ENCODE data around the gene CARS1. TPM values are rescaled to one million over a fixed set of nuclear protein-coding genes. Genes with fewer than 3 reads are reported as not detected.
"Not testable (repeated sequence)": the region's sequence is repeated elsewhere in the genome, so short reads cannot be mapped to it uniquely, and the experiment has no call there.

CARS1 gene
- total RNA-seq, 1 donor from 2014 or later, result 47.6 TPM

- Mint-ChIP-seq H3K4me3 (ENCODE audit: unreplicated experiment) (no peak overlapping the region), H3K4me1 (ENCODE audit: unreplicated experiment) (peaks cover 3% of the 10 kb centered on the region), H3K36me3 (ENCODE audit: low read depth, unreplicated experiment) (no peaks in the 10 kb centered on the region), H3K27ac (ENCODE audit: unreplicated experiment) (no peak overlapping the region), H3K9me3 (ENCODE audit: unreplicated experiment) (no peaks in the 10 kb centered on the region), H3K27me3 (ENCODE audit: unreplicated experiment) (peaks cover 1% of the 10 kb centered on the region)
- no peak for DNase-seq (ENCODE audit: low spot score)
- TF ChIP-seq CTCF (IDR thresholded peaks at IDR 0.05; ENCODE audit: unreplicated experiment), result no peak
These were observed 20.7 kb upstream of the CARS1 start for GRCh38 chr11:3077846-3078440.

GRCh38 chr11:3077189-3077836 is 20.1 kb upstream of the CARS1 start:
- no peak for TF ChIP-seq CTCF (IDR thresholded peaks at IDR 0.05; ENCODE audit: unreplicated experiment)
- no peak overlapping the region for H3K4me3 Mint-ChIP-seq (ENCODE audit: unreplicated experiment)
- no peak for DNase-seq (ENCODE audit: low spot score)
- no peaks in the 10 kb centered on the region for H3K9me3 Mint-ChIP-seq (ENCODE audit: unreplicated experiment)
- H3K27ac Mint-ChIP-seq (ENCODE audit: unreplicated experiment), result no peak overlapping the region
- H3K27me3 Mint-ChIP-seq (ENCODE audit: unreplicated experiment), result peaks cover 1% of the 10 kb centered on the region
- H3K4me1 Mint-ChIP-seq (ENCODE audit: unreplicated experiment), result peaks cover 5% of the 10 kb centered on the region
- no peaks in the 10 kb centered on the region for H3K36me3 Mint-ChIP-seq (ENCODE audit: low read depth, unreplicated experiment)

- H3K27ac Mint-ChIP-seq (ENCODE audit: unreplicated experiment), result no peak overlapping the region
These were observed 17.8 kb upstream of the CARS1 start for GRCh38 chr11:3074912-3075589.

GRCh38 chr11:3073029-3073435 is 15.8 kb upstream of the CARS1 start:
- no peak for DNase-seq (ENCODE audit: low spot score)
- Mint-ChIP-seq H3K36me3 (ENCODE audit: low read depth, unreplicated experiment) (no peaks in the 10 kb centered on the region), H3K4me3 (ENCODE audit: unreplicated experiment) (no peak overlapping the region), H3K9me3 (ENCODE audit: unreplicated experiment) (no peaks in the 10 kb centered on the region), H3K4me1 (ENCODE audit: unreplicated experiment) (peaks cover 5% of the 10 kb centered on the region), H3K27ac (ENCODE audit: unreplicated experiment) (no peak overlapping the region), H3K27me3 (ENCODE audit: unreplicated experiment) (peaks cover 3% of the 10 kb centered on the region)
- TF ChIP-seq CTCF (IDR thresholded peaks at IDR 0.05; ENCODE audit: unreplicated experiment), result no peak

More at GRCh38 chr11:3074912-3075589, 17.8 kb upstream of the CARS1 start:
- Mint-ChIP-seq H3K4me3 (ENCODE audit: unreplicated experiment) (no peak overlapping the region), H3K4me1 (ENCODE audit: unreplicated experiment) (peaks cover 5% of the 10 kb centered on the region), H3K27me3 (ENCODE audit: unreplicated experiment) (peaks cover 1% of the 10 kb centered on the region), H3K36me3 (ENCODE audit: low read depth, unreplicated experiment) (no peaks in the 10 kb centered on the region), H3K9me3 (ENCODE audit: unreplicated experiment) (no peaks in the 10 kb centered on the region)
- DNase-seq (ENCODE audit: low spot score), result no peak
- no peak for TF ChIP-seq CTCF (IDR thresholded peaks at IDR 0.05; ENCODE audit: unreplicated experiment)

GRCh38 chr11:3069425-3069824 is 12.2 kb upstream of the CARS1 start:
- Mint-ChIP-seq H3K27ac (ENCODE audit: unreplicated experiment) (no peak overlapping the region), H3K4me1 (ENCODE audit: unreplicated experiment) (peaks cover 5% of the 10 kb centered on the region), H3K27me3 (ENCODE audit: unreplicated experiment) (peaks cover 3% of the 10 kb centered on the region), H3K9me3 (ENCODE audit: unreplicated experiment) (no peaks in the 10 kb centered on the region), H3K4me3 (ENCODE audit: unreplicated experiment) (no peak overlapping the region), H3K36me3 (ENCODE audit: low read depth, unreplicated experiment) (no peaks in the 10 kb centered on the region)
- TF ChIP-seq CTCF (IDR thresholded peaks at IDR 0.05; ENCODE audit: unreplicated experiment), result no peak
- DNase-seq (ENCODE audit: low spot score), result no peak

- H3K27ac Mint-ChIP-seq (ENCODE audit: unreplicated experiment); H3K27me3 Mint-ChIP-seq (ENCODE audit: unreplicated experiment); H3K36me3 Mint-ChIP-seq (ENCODE audit: low read depth, unreplicated experiment); H3K9me3 Mint-ChIP-seq (ENCODE audit: unreplicated experiment); DNase-seq (ENCODE audit: low spot score); H3K4me3 Mint-ChIP-seq (ENCODE audit: unreplicated experiment); H3K4me1 Mint-ChIP-seq (ENCODE audit: unreplicated experiment): not testable (repeated sequence)
These were observed 9.1 kb upstream of the CARS1 start for GRCh38 chr11:3066308-3066707.

- H3K27ac Mint-ChIP-seq (ENCODE audit: unreplicated experiment); DNase-seq (ENCODE audit: low spot score); H3K27me3 Mint-ChIP-seq (ENCODE audit: unreplicated experiment); H3K4me1 Mint-ChIP-seq (ENCODE audit: unreplicated experiment); H3K9me3 Mint-ChIP-seq (ENCODE audit: unreplicated experiment); H3K36me3 Mint-ChIP-seq (ENCODE audit: low read depth, unreplicated experiment); H3K4me3 Mint-ChIP-seq (ENCODE audit: unreplicated experiment): not testable (repeated sequence)
These were observed 7.5 kb upstream of the CARS1 start for GRCh38 chr11:3064709-3065108.
